IMR-90 (cell line): Measurements from ENCODE around the gene SPTLC2. TPM values are rescaled to one million over a fixed set of nuclear protein-coding genes. Genes with fewer than 3 reads are reported as not detected.

Experiments
- ATAC-seq: fragments of 200-7000 bp; cut with Tn5 transposase; 2 replicates; pipeline ENCODE4 v1.9.1; 2020; ENCODE audit warnings: low read depth, mild to moderate bottlenecking, moderate library complexity
- BruUV-seq: library from RNA; stranded (reverse); fragments of 400-500 nt; replicated peaks from 2 replicates; lab custom pipeline; 2021; lab: Mats Ljungman, UMichigan
- CTCF ChIA-PET: fragments of 300-600 bp; formaldehyde crosslinking; extraction: SDS; loops from one replicate; lab custom pipeline; 2021; ENCODE audit warnings: antibody characterized with exemption; lab: Yijun Ruan, JAX
- POLR2A ChIA-PET: fragments of 300-600 bp; sonication (Branson Sonifier 250); formaldehyde crosslinking; loops from one replicate; lab custom pipeline; 2022; ENCODE audit warnings: antibody characterized with exemption; ENCODE audit not compliant: unreplicated experiment; lab: Charles Lee
- DNase-seq: peaks from one replicate; pipeline ENCODE4 v3.0.0; 2013
- H2AFZ ChIP-seq: replicated peaks from 2 replicates; pipeline ENCODE3; 2013; ENCODE audit warnings: low read length, mild to moderate bottlenecking; ENCODE audit not compliant: poor library complexity
- H2AK5ac ChIP-seq: 2 replicates; pipeline ENCODE4 v1.6.1; 2013; ENCODE audit warnings: low read depth, low read length, inconsistent platforms
- H2AK9ac ChIP-seq: replicated peaks from 2 replicates; pipeline ENCODE3; 2013; ENCODE audit warnings: mild to moderate bottlenecking, low read depth, low read length, moderate library complexity; ENCODE audit not compliant: poor library complexity
- H2BK120ac ChIP-seq: 2 replicates; pipeline ENCODE4 v1.6.1; 2013; ENCODE audit warnings: low read depth, low read length, inconsistent platforms
- H2BK15ac ChIP-seq: 3 replicates; pipeline ENCODE4 v1.6.1; 2013; ENCODE audit warnings: low read depth, low read length, inconsistent platforms
- H2BK20ac ChIP-seq: 2 replicates; pipeline ENCODE4 v1.6.1; 2013; ENCODE audit warnings: low read depth, mild to moderate bottlenecking, inconsistent platforms, low read length, moderate library complexity
- H2BK5ac ChIP-seq: 2 replicates; pipeline ENCODE4 v1.6.1; 2013; ENCODE audit warnings: mild to moderate bottlenecking, low read depth, low read length, inconsistent platforms; ENCODE audit not compliant: poor library complexity, severe bottlenecking
- H3K14ac ChIP-seq: replicated peaks from 2 replicates; pipeline ENCODE4 v1.6.1; 2013; ENCODE audit warnings: low read depth, low read length, inconsistent platforms
- H3K18ac ChIP-seq: 2 replicates; pipeline ENCODE4 v1.6.1; 2013; ENCODE audit warnings: low read depth, low read length, control low read depth
- H3K23ac ChIP-seq: 2 replicates; pipeline ENCODE4 v1.6.1; 2013; ENCODE audit warnings: low read depth, low read length, inconsistent platforms
- H3K27ac ChIP-seq: 2 replicates; pipeline ENCODE4 v1.5.1; 2013; ENCODE audit warnings: mild to moderate bottlenecking, control low read depth, low read length; ENCODE audit not compliant: insufficient read depth
- H3K27me3 ChIP-seq: 2 replicates; pipeline ENCODE4 v1.6.1; 2013; ENCODE audit warnings: low read length; ENCODE audit not compliant: control insufficient read depth, insufficient read depth
- H3K36me3 ChIP-seq: 2 replicates; pipeline ENCODE4 v1.6.1; 2013; ENCODE audit warnings: low read length, mixed read lengths; ENCODE audit not compliant: control insufficient read depth, insufficient read depth
- H3K4ac ChIP-seq: 2 replicates; pipeline ENCODE4 v1.6.1; 2013; ENCODE audit warnings: low read depth, low read length, inconsistent platforms
- H3K4me1 ChIP-seq: 2 replicates; pipeline ENCODE4 v1.6.1; 2013; ENCODE audit warnings: low read length, mixed read lengths; ENCODE audit not compliant: control insufficient read depth, insufficient read depth
- H3K4me2 ChIP-seq: 2 replicates; pipeline ENCODE4 v1.6.1; 2013; ENCODE audit warnings: low read depth, mild to moderate bottlenecking, control low read depth, low read length, moderate library complexity
- H3K4me3 ChIP-seq: 2 replicates; pipeline ENCODE4 v1.5.1; 2013; ENCODE audit warnings: low read depth, mild to moderate bottlenecking, control low read depth, low read length, moderate library complexity; ENCODE audit not compliant: insufficient read depth
- H3K56ac ChIP-seq: 2 replicates; pipeline ENCODE4 v1.6.1; 2013; ENCODE audit warnings: low read length, inconsistent platforms; ENCODE audit not compliant: insufficient read depth; ENCODE audit errors: extremely low read depth
- H3K79me1 ChIP-seq, 2 experiments: 2 replicates each; pipeline ENCODE4 v1.6.1; 2013; ENCODE audit warnings: low read length in 2 of 2, inconsistent platforms in 1 of 2, low read depth in 1 of 2
- H3K9ac ChIP-seq: 2 replicates; pipeline ENCODE4 v1.6.1; 2013; ENCODE audit warnings: low read depth, low read length, control low read depth
- H3K9me1 ChIP-seq: 2 replicates; pipeline ENCODE4 v1.6.1; 2013; ENCODE audit warnings: low read length, inconsistent platforms; ENCODE audit not compliant: insufficient read depth
- H3K9me3 ChIP-seq: 2 replicates; pipeline ENCODE4 v1.6.1; 2013; ENCODE audit warnings: low read length; ENCODE audit not compliant: control insufficient read depth, insufficient read depth
- H4K20me1 ChIP-seq: 2 replicates; pipeline ENCODE4 v1.6.1; 2013; ENCODE audit warnings: low read length, inconsistent platforms; ENCODE audit not compliant: insufficient read depth
- H4K5ac ChIP-seq: 2 replicates; pipeline ENCODE4 v1.6.1; 2013; ENCODE audit warnings: mild to moderate bottlenecking, low read depth, low read length, control low read depth
- H4K8ac ChIP-seq, 2 experiments: 2 replicates each; pipeline ENCODE4 v1.6.1; 2013; ENCODE audit warnings: low read depth in 2 of 2, low read length in 2 of 2, control low read depth in 1 of 2, inconsistent platforms in 1 of 2
- H4K91ac ChIP-seq: 2 replicates; pipeline ENCODE4 v1.6.1; 2013; ENCODE audit warnings: low read depth, low read length, inconsistent platforms; ENCODE audit not compliant: insufficient read depth
- BHLHE40 ChIP-seq: fragments of 150-350 bp; IDR thresholded peaks from 2 replicates; pipeline ENCODE4 v1.6.1; 2016; ENCODE audit warnings: mild to moderate bottlenecking, low read depth, low read length
- CHD1 ChIP-seq: IDR thresholded peaks from 2 replicates; pipeline ENCODE4 v1.6.1; 2012; ENCODE audit warnings: low read depth, low read length, improper control_type of control experiment
- CTCF ChIP-seq: conservative IDR thresholded peaks from 2 replicates; pipeline ENCODE4 v1.5.1; 2012; ENCODE audit warnings: mild to moderate bottlenecking, low read depth, low read length, improper control_type of control experiment
- ELK1 ChIP-seq: fragments of 150-350 bp; IDR thresholded peaks from 2 replicates; pipeline ENCODE4 v1.6.1; 2016; ENCODE audit warnings: low read depth, mild to moderate bottlenecking, low read length, moderate library complexity, borderline replicate concordance
- FOS ChIP-seq: fragments of 150-350 bp; IDR thresholded peaks from 2 replicates; pipeline ENCODE4 v1.6.1; 2016; ENCODE audit warnings: low read depth, low read length
- MAFK ChIP-seq: IDR thresholded peaks from 2 replicates; pipeline ENCODE4 v1.6.1; 2012; ENCODE audit warnings: low read depth, low read length, improper control_type of control experiment
- MAZ ChIP-seq: IDR thresholded peaks from 2 replicates; pipeline ENCODE4 v1.6.1; 2012; ENCODE audit warnings: low read depth, mild to moderate bottlenecking, low read length, improper control_type of control experiment, moderate library complexity, borderline replicate concordance
- MXI1 ChIP-seq: IDR thresholded peaks from 2 replicates; pipeline ENCODE4 v1.6.1; 2012; ENCODE audit warnings: low read depth, mild to moderate bottlenecking, low read length, moderate library complexity, borderline replicate concordance
- NFE2L2 ChIP-seq: fragments of 150-350 bp; IDR thresholded peaks from 2 replicates; pipeline ENCODE4 v1.6.1; 2016; ENCODE audit warnings: low read depth, mild to moderate bottlenecking, low read length
- POLR2A ChIP-seq: IDR thresholded peaks from 2 replicates; pipeline ENCODE4 v1.6.1; 2012; ENCODE audit warnings: mild to moderate bottlenecking, low read depth, low read length
- RAD21 ChIP-seq: IDR thresholded peaks from 2 replicates; pipeline ENCODE4 v1.6.1; 2012; ENCODE audit warnings: low read length, improper control_type of control experiment
- RFX5 ChIP-seq: IDR thresholded peaks from 2 replicates; pipeline ENCODE4 v1.8.0; 2012; ENCODE audit warnings: low read depth, mild to moderate bottlenecking, low read length, moderate library complexity
- SMC3 ChIP-seq: fragments of 150-350 bp; IDR thresholded peaks from 2 replicates; pipeline ENCODE4 v1.6.1; 2016; ENCODE audit warnings: low read depth, mild to moderate bottlenecking, antibody characterized with exemption, low read length, moderate library complexity
- USF2 ChIP-seq: fragments of 150-350 bp; IDR thresholded peaks from 2 replicates; pipeline ENCODE4 v1.6.1; 2017; ENCODE audit warnings: mild to moderate bottlenecking, antibody characterized with exemption, low read length, low read depth
- WGBS, 2 experiments: methylation state at CpG; one replicate each; pipeline versions ENCODE4 v1.1.5 to v1.1.7; 2013; ENCODE audit warnings: missing lambda C conversion rate in 2 of 2; ENCODE audit not compliant: insufficient read length in 1 of 2; ENCODE audit errors: extremely low coverage in 2 of 2; 5-methylcytosine and 5-hydroxymethylcytosine counted together
- dilution Hi-C: fragments of 300-500 bp; cut with HindIII; formaldehyde crosslinking; loops from one replicate; pipeline ENCODE4 v1.14.3; 2018; ENCODE audit warnings: low sequenced_read_pairs; ENCODE audit not compliant: unreplicated experiment
- in situ Hi-C: fragments of 300-500 bp; cut with MboI; formaldehyde crosslinking; loops from 3 replicates; pipeline ENCODE4 v1.14.3; 2019; ENCODE audit warnings: low sequenced_read_pairs, inconsistent platforms, mixed read lengths
- intact Hi-C: fragments of 100-400 bp; cut with micrococcal nuclease; formaldehyde crosslinking; loops from 2 replicates; pipeline ENCODE4 v1.10.0; 2022
- polyA plus RNA-seq, 3 experiments: library from polyadenylated mRNA; depleted of rRNA; stranded (reverse); fragments of >200 nt; gene quantifications; 2 replicates each; pipeline ENCODE4 v1.2.3, GENCODE V29; 2012; ENCODE audit warnings: low replicate concordance in 1 of 3
- total RNA-seq: library from RNA; depleted of rRNA; stranded (reverse); fragments of >200 nt; gene quantifications from 2 replicates; pipeline ENCODE4 v1.2.3, GENCODE V29; 2012

The SPTLC2 gene
- total and polyA plus RNA-seq, 2 of the 4 experiments (the other 2 are of a cell fraction) = 22.6 to 68.3 TPM

DNA sequence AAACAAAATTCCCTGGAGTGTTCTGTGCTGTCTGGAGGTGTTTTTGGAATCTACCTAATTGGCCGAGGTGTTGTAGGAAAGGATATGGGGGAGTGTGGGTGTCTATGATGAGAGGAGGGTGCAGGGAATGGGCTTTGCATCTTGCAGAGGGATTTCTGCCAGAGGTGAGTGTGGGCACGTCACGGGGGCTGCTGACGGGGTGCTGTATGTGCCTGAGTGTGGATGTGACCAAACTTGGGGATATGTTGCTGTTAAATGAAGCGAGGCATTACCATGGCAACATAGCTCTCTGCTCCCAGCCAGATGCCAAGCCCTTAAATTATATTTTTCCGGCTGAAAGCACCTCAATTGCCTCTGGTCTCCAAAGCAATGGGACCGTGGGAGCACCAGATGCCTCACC, 44.3 kb upstream of the SPTLC2 start:
- Histone ChIP-seq H3K27ac (no peak overlapping the region), H3K36me3 (no peaks in the 10 kb centered on the region), H4K20me1 (no peaks in the 10 kb centered on the region), H3K14ac (no peak overlapping the region), H4K91ac (no peak overlapping the region), H3K18ac (no peak overlapping the region), H4K5ac (no peak overlapping the region), H3K4me3 (no peak overlapping the region), H3K56ac (no peak overlapping the region), H3K23ac (no peak overlapping the region), H3K4ac (no peak overlapping the region), H3K4me1 (peaks cover 8% of the 10 kb centered on the region), H3K9ac (no peak overlapping the region), H3K27me3 (no peaks in the 10 kb centered on the region), H2BK5ac (no peak overlapping the region), H2BK20ac (no peak overlapping the region), H3K9me3 (no peaks in the 10 kb centered on the region), H2AK9ac (no peak overlapping the region), H4K8ac (no peak overlapping the region), H3K4me2 (no peak overlapping the region), H3K79me1 (no peaks in the 10 kb centered on the region), H2BK120ac (no peak overlapping the region), H2BK15ac (no peak overlapping the region), H3K9me1 (peaks cover 2% of the 10 kb centered on the region; the same call in 1 of the 2 replicates), H2AFZ (no peak overlapping the region), H2AK5ac (no peak overlapping the region)
- BruUV-seq = no TSS peak
- in situ Hi-C loops = no loop called here
- ATAC-seq = no peak
- dilution Hi-C loops = no loop called here
- intact Hi-C loops = no loop called here
- no CpG with 5 or more reads among the region's 7 CpGs for WGBS, 2 experiments
- TF ChIP-seq MAFK (no peak), SMC3 (no peak), ELK1 (no peak), NFE2L2 (no peak), USF2 (no peak), MAZ (no peak), MXI1 (no peak), FOS (no peak), POLR2A (no peak), RFX5 (no peak), BHLHE40 (no peak), RAD21 (no peak), CTCF (no peak), CHD1 (no peak)
- no peak for DNase-seq
- ChIA-PET CTCF (no interaction called here), POLR2A (no interaction called here)
